ENCODE results near the gene LAMA3. TPM values are rescaled to one million over a fixed set of nuclear protein-coding genes. Genes with fewer than 3 reads are reported as not detected.
"Not testable (repeated sequence)": the region's sequence is repeated elsewhere in the genome, so short reads cannot be mapped to it uniquely, and the experiment has no call there.

LAMA3 gene
- total RNA-seq, 1 donor from 2014 or later, result 3.5 TPM

- H3K36me3 ChIP-seq, result no peaks in the 10 kb centered on the region
- H3K27me3 ChIP-seq (ENCODE audit: low read depth), result no peaks in the 10 kb centered on the region
- peaks cover 9% of the 10 kb centered on the region for H3K9me3 ChIP-seq (replicated peaks)
- intact Hi-C loops (cut with micrococcal nuclease), result no loop called here
- H3K27ac ChIP-seq (replicated peaks), result no peak overlapping the region
- peaks cover 7% of the 10 kb centered on the region for H3K4me1 ChIP-seq
- no peak for DNase-seq
- H3K4me3 ChIP-seq, result no peak overlapping the region
- TF ChIP-seq CTCF (IDR thresholded peaks at IDR 0.05; ENCODE audit: borderline replicate concordance), result no peak
Measured at GRCh38 chr18:23710946-23711345, 21.7 kb downstream of the LAMA3 start.

- DNase-seq, result no peak
- Histone ChIP-seq H3K4me3 (no peak overlapping the region), H3K9me3 (replicated peaks) (peaks cover 9% of the 10 kb centered on the region), H3K27me3 (ENCODE audit: low read depth) (no peaks in the 10 kb centered on the region), H3K36me3 (no peaks in the 10 kb centered on the region), H3K4me1 (peaks cover 7% of the 10 kb centered on the region), H3K27ac (replicated peaks) (no peak overlapping the region)
- intact Hi-C loops (cut with micrococcal nuclease), result no loop called here
- no peak for TF ChIP-seq CTCF (IDR thresholded peaks at IDR 0.05; ENCODE audit: borderline replicate concordance)
Measured at GRCh38 chr18:23711426-23711825, 22.2 kb downstream of the LAMA3 start.

GRCh38 chr18:23712445-23712844 lies 23.2 kb downstream of the LAMA3 start:
- intact Hi-C loops (cut with micrococcal nuclease), result no loop called here
- H3K27ac ChIP-seq (replicated peaks), result no peak overlapping the region
- no peak for TF ChIP-seq CTCF (IDR thresholded peaks at IDR 0.05; ENCODE audit: borderline replicate concordance)
- H3K4me1 ChIP-seq, result peaks cover 7% of the 10 kb centered on the region
- H3K27me3 ChIP-seq (ENCODE audit: low read depth), result no peaks in the 10 kb centered on the region
- no peak for DNase-seq
- no peak overlapping the region for H3K4me3 ChIP-seq
- H3K36me3 ChIP-seq, result no peaks in the 10 kb centered on the region
- peaks cover 2% of the 10 kb centered on the region for H3K9me3 ChIP-seq (replicated peaks)

GRCh38 chr18:23714576-23714975 lies 25.3 kb downstream of the LAMA3 start:
- H3K9me3 ChIP-seq (replicated peaks), result no peaks in the 10 kb centered on the region
- H3K27me3 ChIP-seq (ENCODE audit: low read depth), result no peaks in the 10 kb centered on the region
- TF ChIP-seq CTCF (IDR thresholded peaks at IDR 0.05; ENCODE audit: borderline replicate concordance), result no peak
- H3K36me3 ChIP-seq, result no peaks in the 10 kb centered on the region
- intact Hi-C loops (cut with micrococcal nuclease), result no loop called here
- DNase-seq, result no peak
- H3K27ac ChIP-seq (replicated peaks), result no peak overlapping the region
- peaks cover 12% of the 10 kb centered on the region for H3K4me1 ChIP-seq
- no peak overlapping the region for H3K4me3 ChIP-seq

GRCh38 chr18:23716079-23716478 lies 26.8 kb downstream of the LAMA3 start:
- not testable (repeated sequence) for H3K4me3 ChIP-seq

GRCh38 chr18:23716516-23716915 lies 27.3 kb downstream of the LAMA3 start:
- H3K9me3 ChIP-seq (replicated peaks), result no peaks in the 10 kb centered on the region
- intact Hi-C loops (cut with micrococcal nuclease), result no loop called here
- H3K4me1 ChIP-seq, result peaks cover 15% of the 10 kb centered on the region
- no peak overlapping the region for H3K4me3 ChIP-seq
- H3K27me3 ChIP-seq (ENCODE audit: low read depth), result no peaks in the 10 kb centered on the region
- TF ChIP-seq CTCF (IDR thresholded peaks at IDR 0.05; ENCODE audit: borderline replicate concordance), result no peak
- H3K27ac ChIP-seq (replicated peaks), result no peak overlapping the region
- no peak for DNase-seq
- no peaks in the 10 kb centered on the region for H3K36me3 ChIP-seq

More at GRCh38 chr18:23716079-23716478, 26.8 kb downstream of the LAMA3 start:
- DNase-seq; H3K36me3 ChIP-seq; H3K27ac ChIP-seq (replicated peaks); H3K9me3 ChIP-seq (replicated peaks); intact Hi-C loops (cut with micrococcal nuclease); H3K27me3 ChIP-seq (ENCODE audit: low read depth): not testable (repeated sequence)
- H3K4me1 ChIP-seq, result peaks cover 15% of the 10 kb centered on the region
